ENCODE results near the gene TIA1. TPM values are rescaled to one million over a fixed set of nuclear protein-coding genes. Genes with fewer than 3 reads are reported as not detected.
"Not testable (repeated sequence)": the region's sequence is repeated elsewhere in the genome, so short reads cannot be mapped to it uniquely, and the experiment has no call there.

The TIA1 gene
- total RNA-seq, 1 donor from 2014 or later: 176 TPM

DNA sequence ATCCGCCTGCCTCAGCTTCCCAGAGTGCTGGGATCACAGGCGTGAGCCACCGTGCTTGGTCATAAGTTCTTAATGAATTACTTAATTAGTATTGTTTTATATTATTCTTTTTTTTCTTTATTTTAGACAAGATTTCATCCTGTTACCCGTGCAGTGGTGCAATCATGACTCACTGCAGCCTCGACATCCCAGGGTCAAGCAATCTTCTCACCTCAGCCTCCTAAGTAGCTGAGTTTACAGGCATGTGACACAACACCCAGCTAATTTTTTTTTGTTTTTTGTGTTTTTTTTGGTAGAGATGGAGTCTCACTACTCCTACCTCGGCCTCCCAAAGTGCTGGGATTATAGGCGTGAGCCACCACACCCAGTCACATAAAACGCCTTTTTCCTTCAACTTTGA, 74.9 kb downstream of the TIA1 start:
- no peak overlapping the region for H3K27ac Mint-ChIP-seq (ENCODE audit: unreplicated experiment)
- no peak for DNase-seq (ENCODE audit: extremely low spot score, unreplicated experiment)
- no peaks in the 10 kb centered on the region for H3K4me1 Mint-ChIP-seq (ENCODE audit: unreplicated experiment)
- no peak overlapping the region for H3K4me3 Mint-ChIP-seq (ENCODE audit: unreplicated experiment)
- no peaks in the 10 kb centered on the region for H3K27me3 Mint-ChIP-seq (ENCODE audit: unreplicated experiment)
- TF ChIP-seq, protein P1, sequence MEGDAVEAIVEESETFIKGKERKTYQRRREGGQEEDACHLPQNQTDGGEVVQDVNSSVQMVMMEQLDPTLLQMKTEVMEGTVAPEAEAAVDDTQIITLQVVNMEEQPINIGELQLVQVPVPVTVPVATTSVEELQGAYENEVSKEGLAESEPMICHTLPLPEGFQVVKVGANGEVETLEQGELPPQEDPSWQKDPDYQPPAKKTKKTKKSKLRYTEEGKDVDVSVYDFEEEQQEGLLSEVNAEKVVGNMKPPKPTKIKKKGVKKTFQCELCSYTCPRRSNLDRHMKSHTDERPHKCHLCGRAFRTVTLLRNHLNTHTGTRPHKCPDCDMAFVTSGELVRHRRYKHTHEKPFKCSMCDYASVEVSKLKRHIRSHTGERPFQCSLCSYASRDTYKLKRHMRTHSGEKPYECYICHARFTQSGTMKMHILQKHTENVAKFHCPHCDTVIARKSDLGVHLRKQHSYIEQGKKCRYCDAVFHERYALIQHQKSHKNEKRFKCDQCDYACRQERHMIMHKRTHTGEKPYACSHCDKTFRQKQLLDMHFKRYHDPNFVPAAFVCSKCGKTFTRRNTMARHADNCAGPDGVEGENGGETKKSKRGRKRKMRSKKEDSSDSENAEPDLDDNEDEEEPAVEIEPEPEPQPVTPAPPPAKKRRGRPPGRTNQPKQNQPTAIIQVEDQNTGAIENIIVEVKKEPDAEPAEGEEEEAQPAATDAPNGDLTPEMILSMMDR (IDR thresholded peaks at IDR 0.05): no peak
- peaks cover 23% of the 10 kb centered on the region for H3K36me3 Mint-ChIP-seq (ENCODE audit: unreplicated experiment)
- H3K9me3 Mint-ChIP-seq (ENCODE audit: unreplicated experiment): no peaks in the 10 kb centered on the region

DNA sequence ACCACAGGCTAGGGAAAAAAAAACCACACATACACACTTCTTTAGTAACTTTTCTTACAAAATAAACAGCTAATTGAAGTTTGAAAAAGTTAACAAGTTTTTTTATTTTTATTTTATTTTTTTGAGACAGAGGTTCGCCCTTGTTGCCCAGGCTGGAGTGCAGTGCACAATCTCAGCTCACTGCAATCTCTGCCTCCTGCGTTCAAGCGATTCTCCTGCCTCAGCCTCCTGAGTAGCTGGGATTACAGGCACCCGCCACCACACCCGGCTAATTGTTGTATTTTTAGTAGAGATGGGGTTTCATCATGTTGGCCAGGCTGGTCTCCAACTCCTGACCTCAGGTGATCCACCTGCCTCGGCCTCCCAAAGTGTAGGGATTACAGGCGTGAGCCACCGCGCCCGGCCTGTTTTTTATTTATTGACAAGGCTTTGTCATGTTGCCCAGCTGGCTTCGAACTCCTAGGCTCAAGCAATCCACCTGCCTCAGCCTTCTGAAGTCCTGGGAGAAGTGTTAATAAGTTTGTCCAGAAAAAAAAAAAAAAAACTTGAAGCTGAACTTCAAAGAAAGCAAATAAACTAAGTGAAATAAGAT, 78.7 kb downstream of the TIA1 start:
- peaks cover 28% of the 10 kb centered on the region for H3K36me3 Mint-ChIP-seq (ENCODE audit: unreplicated experiment)
- not testable (repeated sequence) for DNase-seq (ENCODE audit: extremely low spot score, unreplicated experiment); H3K9me3 Mint-ChIP-seq (ENCODE audit: unreplicated experiment); H3K4me3 Mint-ChIP-seq (ENCODE audit: unreplicated experiment); H3K27ac Mint-ChIP-seq (ENCODE audit: unreplicated experiment); H3K27me3 Mint-ChIP-seq (ENCODE audit: unreplicated experiment); H3K4me1 Mint-ChIP-seq (ENCODE audit: unreplicated experiment)

DNA sequence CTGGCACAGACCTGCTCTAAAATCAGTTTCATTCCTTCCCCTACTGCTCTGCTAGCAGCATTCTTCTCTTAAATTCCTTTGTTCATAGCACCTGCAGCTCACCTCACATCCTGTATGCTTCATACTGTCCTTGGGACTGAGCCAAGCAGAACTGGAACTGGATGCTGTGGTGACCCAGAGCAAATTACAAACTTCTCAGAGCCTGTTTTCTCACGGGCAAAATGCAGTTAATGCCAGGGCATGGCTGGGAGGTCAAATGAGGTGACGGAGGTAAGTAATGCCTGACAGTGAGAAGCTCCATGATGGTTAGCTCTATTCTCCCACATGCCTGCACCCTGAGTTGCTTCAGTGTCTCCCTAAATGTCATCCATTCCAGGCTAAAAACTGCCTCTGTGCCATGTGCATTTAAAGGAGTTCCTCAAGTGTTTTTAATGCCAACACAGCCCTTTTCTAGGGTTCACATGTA, 87.3 kb downstream of the TIA1 start:
- H3K9me3 Mint-ChIP-seq (ENCODE audit: unreplicated experiment): no peaks in the 10 kb centered on the region
- no peaks in the 10 kb centered on the region for H3K27me3 Mint-ChIP-seq (ENCODE audit: unreplicated experiment)
- H3K4me1 Mint-ChIP-seq (ENCODE audit: unreplicated experiment): no peaks in the 10 kb centered on the region
- no peak overlapping the region for H3K27ac Mint-ChIP-seq (ENCODE audit: unreplicated experiment)
- H3K36me3 Mint-ChIP-seq (ENCODE audit: unreplicated experiment): peaks cover 11% of the 10 kb centered on the region
- no peak for DNase-seq (ENCODE audit: extremely low spot score, unreplicated experiment)
- TF ChIP-seq, protein P1 (IDR thresholded peaks at IDR 0.05): no peak
- no peak overlapping the region for H3K4me3 Mint-ChIP-seq (ENCODE audit: unreplicated experiment)

DNA sequence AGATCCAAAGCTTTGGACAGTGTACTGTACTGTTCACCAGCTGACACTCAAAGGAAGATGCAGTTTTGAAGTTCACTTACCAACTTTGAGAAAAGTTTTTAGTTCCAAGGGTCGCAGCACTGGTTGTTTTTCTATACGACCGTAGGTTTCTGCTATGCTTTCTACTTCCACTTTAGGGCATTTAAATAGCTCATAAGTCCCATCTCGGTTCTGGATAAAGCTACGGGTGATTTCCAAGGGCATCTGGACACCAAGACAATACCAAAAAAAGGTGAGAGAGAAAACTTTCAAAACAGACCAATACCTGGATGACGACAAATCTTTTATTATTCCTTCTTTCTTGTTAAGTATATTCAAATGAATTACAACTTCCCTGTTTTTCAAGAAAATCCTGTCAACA, 87.9 kb downstream of the TIA1 start:
- TF ChIP-seq, protein P1 (IDR thresholded peaks at IDR 0.05): no peak
- Mint-ChIP-seq H3K9me3 (ENCODE audit: unreplicated experiment) (no peaks in the 10 kb centered on the region), H3K4me1 (ENCODE audit: unreplicated experiment) (no peaks in the 10 kb centered on the region), H3K4me3 (ENCODE audit: unreplicated experiment) (no peak overlapping the region), H3K27ac (ENCODE audit: unreplicated experiment) (no peak overlapping the region), H3K36me3 (ENCODE audit: unreplicated experiment) (peaks cover 11% of the 10 kb centered on the region), H3K27me3 (ENCODE audit: unreplicated experiment) (no peaks in the 10 kb centered on the region)
- DNase-seq (ENCODE audit: extremely low spot score, unreplicated experiment): no peak

Small RNAs within 50 kb of the gene (microRNA-seq; reads per million reads assigned to microRNA genes)
- not detected for gene MIR1285-2 (ENCODE audit: unreplicated experiment)

Other genes starting within 250 kb of the TIA1 start
- gene PCBP1, start 161.2 kb downstream of the TIA1 start, total RNA-seq: 261 and 262 TPM in 2 replicates
- gene C2orf42, start 57.6 kb downstream of the TIA1 start, total RNA-seq: 21.9 and 25.7 TPM in 2 replicates
- gene PCYOX1, start 9.5 kb upstream of the TIA1 start, total RNA-seq: 79.2 and 83.6 TPM in 2 replicates
- 114 and 124 TPM in 2 replicates for gene SNRPG, start 45.1 kb upstream of the TIA1 start, total RNA-seq
- 33.9 and 35.0 TPM in 2 replicates for gene FAM136A, start 53.4 kb upstream of the TIA1 start, total RNA-seq

Data from osteocyte (in vitro differentiated cells).